KBM-7 (cell line): Measurements from ENCODE around the gene DMGDH.
A peak's percentile ranks its signal among the peaks of the same experiment; 100 is the strongest.

ENCODE experiments used
- DNase-seq: peaks from one replicate; pipeline ENCODE4 v3.0.0-alpha.2; 2015
- in situ Hi-C: fragments of 300-500 bp; cut with MboI; formaldehyde crosslinking; loops from 2 replicates; pipeline ENCODE4 v1.14.3; 2020; ENCODE audit warnings: low sequenced_read_pairs, low pct_unique_long_range_greater_than_20kb, mixed read lengths

Gene DMGDH

GRCh38 chr5:79075646-79076426, 6.4 kb upstream of the DMGDH start:
- no peak for DNase-seq
- in situ Hi-C loops, result no loop called here

- in situ Hi-C loops, result no loop called here
- no peak for DNase-seq
These were observed 5.2 kb upstream of the DMGDH start for GRCh38 chr5:79074641-79075040.

GRCh38 chr5:79070350-79070667, 835 bp upstream of the DMGDH start:
- no peak for DNase-seq
- in situ Hi-C loops, result no loop called here

- in situ Hi-C loops, result no loop called here
- no peak for DNase-seq
These were observed 7.0 kb downstream of the DMGDH start for GRCh38 chr5:79062436-79062835.

GRCh38 chr5:79059674-79060073, 9.8 kb downstream of the DMGDH start:
- in situ Hi-C loops, result no loop called here
- no peak for DNase-seq

- in situ Hi-C loops, result no loop called here
- no peak for DNase-seq
These were observed 12.6 kb downstream of the DMGDH start for GRCh38 chr5:79056847-79057246.

- DNase-seq, result no peak
- in situ Hi-C loops, result no loop called here
These were observed 14.5 kb downstream of the DMGDH start for GRCh38 chr5:79055017-79055416.

GRCh38 chr5:79053321-79053720, 16.2 kb downstream of the DMGDH start:
- DNase-seq, result no peak
- in situ Hi-C loops, result no loop called here

GRCh38 chr5:79050498-79050897, 19.0 kb downstream of the DMGDH start:
- in situ Hi-C loops, result no loop called here
- DNase-seq, result no peak

GRCh38 chr5:79048437-79048836, 21.0 kb downstream of the DMGDH start:
- in situ Hi-C loops, result no loop called here
- DNase-seq, result no peak

- DNase-seq, result no peak
- in situ Hi-C loops, result no loop called here
These were observed 22.3 kb downstream of the DMGDH start for GRCh38 chr5:79047199-79047598.

- no peak for DNase-seq
- in situ Hi-C loops, result no loop called here
These were observed 27.3 kb downstream of the DMGDH start for GRCh38 chr5:79042188-79042587.

GRCh38 chr5:79036769-79037168, 32.7 kb downstream of the DMGDH start:
- no peak for DNase-seq
- in situ Hi-C loops, result no loop called here

GRCh38 chr5:79035237-79035636, 34.2 kb downstream of the DMGDH start:
- in situ Hi-C loops, result no loop called here
- no peak for DNase-seq

- in situ Hi-C loops, result no loop called here
These were observed 36.7 kb downstream of the DMGDH start for GRCh38 chr5:79032782-79033181.

GRCh38 chr5:79032031-79032695, 37.3 kb downstream of the DMGDH start:
- no peak for DNase-seq
- in situ Hi-C loops, result no loop called here

More at GRCh38 chr5:79032782-79033181, 36.7 kb downstream of the DMGDH start:
- DNase-seq, result no peak

- no peak for DNase-seq
- in situ Hi-C loops, result no loop called here
These were observed 38.0 kb downstream of the DMGDH start for GRCh38 chr5:79031485-79031867.

GRCh38 chr5:79030663-79031484, 38.6 kb downstream of the DMGDH start:
- in situ Hi-C loops, result no loop called here

GRCh38 chr5:79025054-79025472, 44.4 kb downstream of the DMGDH start:
- in situ Hi-C loops, result no loop called here
- peak; percentile 77 for DNase-seq

More at GRCh38 chr5:79030663-79031484, 38.6 kb downstream of the DMGDH start:
- DNase-seq, result no peak

GRCh38 chr5:79023947-79024346, 45.5 kb downstream of the DMGDH start:
- no peak for DNase-seq
- in situ Hi-C loops, result loop anchor here (25.0 kb wide), 2 partner anchors 88 to 438 kb away; partner anchors contain the start of gene BHMT
